ENCODE results near the gene RHCE. TPM values are rescaled to one million over a fixed set of nuclear protein-coding genes. Genes with fewer than 3 reads are reported as not detected.

Gene RHCE
- total RNA-seq, 1 donor = under 0.01 TPM

GRCh38 chr1:25433389-25434186, 13.0 kb upstream of the RHCE start:
- TF ChIP-seq CTCF (IDR thresholded peaks at IDR 0.05; ENCODE audit: insufficient read depth, low read depth, low read length) = no peak
- no peak overlapping the region for H3K4me3 ChIP-seq (ENCODE audit: low read depth, low read length)
- peak; percentile 51 for DNase-seq (ENCODE audit: low read depth)

- H3K4me3 ChIP-seq (ENCODE audit: low read depth, low read length) = no peak overlapping the region
- no peak for TF ChIP-seq CTCF (IDR thresholded peaks at IDR 0.05; ENCODE audit: insufficient read depth, low read depth, low read length)
- no peak for DNase-seq (ENCODE audit: low read depth)
Measured at GRCh38 chr1:25432749-25433388, 12.2 kb upstream of the RHCE start.

GRCh38 chr1:25431955-25432719, 11.5 kb upstream of the RHCE start:
- no peak for TF ChIP-seq CTCF (IDR thresholded peaks at IDR 0.05; ENCODE audit: insufficient read depth, low read depth, low read length)
- H3K4me3 ChIP-seq (ENCODE audit: low read depth, low read length) = peak overlapping the region; percentile 78
- DNase-seq (ENCODE audit: low read depth) = peak; percentile 42

- no peak for DNase-seq (ENCODE audit: low read depth)
- TF ChIP-seq CTCF (IDR thresholded peaks at IDR 0.05; ENCODE audit: insufficient read depth, low read depth, low read length) = no peak
- H3K4me3 ChIP-seq (ENCODE audit: low read depth, low read length) = peak overlapping the region; percentile 78
Measured at GRCh38 chr1:25430967-25431881, 10.6 kb upstream of the RHCE start.

GRCh38 chr1:25430073-25430966, 9.7 kb upstream of the RHCE start, which contains the start of gene MACO1:
Gene MACO1, plus strand, starts transcription at chr1:25430897. Its CDS starts 202 bp downstream, at chr1:25431099.
- TF ChIP-seq CTCF (IDR thresholded peaks at IDR 0.05; ENCODE audit: insufficient read depth, low read depth, low read length) = no peak

More at GRCh38 chr1:25430073-25430966, 9.7 kb upstream of the RHCE start, which contains the start of gene MACO1:
- peak; percentile 98 for DNase-seq (ENCODE audit: low read depth)
- peak within 1 kb of the TSS; percentile 84 for H3K4me3 ChIP-seq (ENCODE audit: low read depth, low read length)
